CD14-positive monocyte (primary cell): ENCODE measurements around the gene KCNH3. TPM values are rescaled to one million over a fixed set of nuclear protein-coding genes. Genes with fewer than 3 reads are reported as not detected.

Experiments used
- DNase-seq, 3 donors: peaks; one replicate each; pipeline ENCODE4 v3.0.0-alpha.2; 2011 to 2022
- H2AFZ ChIP-seq: 2 replicates; pipeline ENCODE4 v1.6.0; 2012; ENCODE audit warnings: mild to moderate bottlenecking, low read depth, low read length, inconsistent platforms; ENCODE audit not compliant: insufficient read depth, poor library complexity, severe bottlenecking
- H3K27ac ChIP-seq, 2 donors: 1 replicate in 1 of 2; 2 replicates in 1 of 2; pipeline ENCODE4 v1.5.1; 2012 to 2013; ENCODE audit warnings: low read length in 2 of 2, control low read depth in 1 of 2, inconsistent platforms in 1 of 2, low read depth in 1 of 2, mild to moderate bottlenecking in 1 of 2
- H3K27me3 ChIP-seq, 2 donors: one replicate each; pipeline versions ENCODE4 v1.6.0 to v1.6.1; 2011 to 2013; ENCODE audit warnings: low read length in 2 of 2; ENCODE audit not compliant: control insufficient read depth in 2 of 2, insufficient read depth in 2 of 2
- H3K36me3 ChIP-seq, 2 donors: replicated peaks in 1 of 2; 1 replicate in 1 of 2; 2 replicates in 1 of 2; pipeline versions ENCODE4 v1.5.1 to v1.6.1; 2012 to 2013; ENCODE audit warnings: low read length in 2 of 2, control low read depth in 1 of 2, inconsistent platforms in 1 of 2, mild to moderate bottlenecking in 1 of 2; ENCODE audit not compliant: insufficient read depth in 2 of 2, control insufficient read depth in 1 of 2
- H3K4me1 ChIP-seq, 2 donors: 1 replicate in 1 of 2; 2 replicates in 1 of 2; pipeline versions ENCODE4 v1.5.1 to v1.6.1; 2012 to 2013; ENCODE audit warnings: low read length in 2 of 2, control low read depth in 1 of 2, inconsistent platforms in 1 of 2, mild to moderate bottlenecking in 1 of 2, moderate library complexity in 1 of 2; ENCODE audit not compliant: insufficient read depth in 2 of 2, control insufficient read depth in 1 of 2
- H3K4me2 ChIP-seq: replicated peaks from 2 replicates; pipeline ENCODE3; 2012; ENCODE audit warnings: low read length, moderate library complexity, mild to moderate bottlenecking; ENCODE audit not compliant: poor library complexity, severe bottlenecking; ENCODE audit errors: extremely low read depth
- H3K4me3 ChIP-seq, 3 experiments: fragments of 200-600 bp in 1 of 3; sonication (generic) in 1 of 3; replicated peaks in 1 of 3; 1 replicate in 2 of 3; 2 replicates in 1 of 3; pipeline ENCODE4 v1.5.1; 2011 to 2013; ENCODE audit warnings: low read length in 3 of 3, mild to moderate bottlenecking in 3 of 3, control low read depth in 2 of 3, low read depth in 2 of 3, inconsistent platforms in 1 of 3, moderate library complexity in 1 of 3
- H3K79me2 ChIP-seq: 2 replicates; pipeline ENCODE4 v1.6.0; 2012; ENCODE audit warnings: mild to moderate bottlenecking, control low read depth, inconsistent platforms, low read length, moderate library complexity; ENCODE audit not compliant: insufficient read depth
- H3K9ac ChIP-seq: 2 replicates; pipeline ENCODE4 v1.6.0; 2017; ENCODE audit warnings: low read length, mild to moderate bottlenecking; ENCODE audit not compliant: insufficient read depth, poor library complexity, severe bottlenecking
- H3K9me3 ChIP-seq, 2 donors: replicated peaks in 1 of 2; 1 replicate in 1 of 2; 2 replicates in 1 of 2; pipeline versions ENCODE4 v1.5.1 to v1.6.1; 2012 to 2013; ENCODE audit warnings: low read length in 2 of 2, control low read depth in 1 of 2; ENCODE audit not compliant: control insufficient read depth in 1 of 2, insufficient read depth in 1 of 2
- H4K20me1 ChIP-seq: 2 replicates; pipeline ENCODE4 v1.6.0; 2012; ENCODE audit warnings: mild to moderate bottlenecking, low read length, control low read depth, moderate library complexity; ENCODE audit not compliant: insufficient read depth
- H3K27ac Mint-ChIP-seq, 7 donors: one replicate each; pipeline ENCODE4 v1.8.0; 2020; ENCODE audit warnings: mild to moderate bottlenecking in 7 of 7, mixed read lengths in 7 of 7, moderate library complexity in 6 of 7, inconsistent platforms in 2 of 7
- H3K27me3 Mint-ChIP-seq, 3 donors: one replicate each; pipeline ENCODE4 v1.8.0; 2021 to 2022; ENCODE audit warnings: low read depth in 3 of 3, mild to moderate bottlenecking in 3 of 3, mixed read lengths in 3 of 3, moderate library complexity in 3 of 3, inconsistent platforms in 1 of 3
- H3K36me3 Mint-ChIP-seq, 2 donors: one replicate each; pipeline ENCODE4 v1.8.0; 2020; ENCODE audit warnings: mixed read lengths in 2 of 2, inconsistent platforms in 1 of 2, mild to moderate bottlenecking in 1 of 2
- H3K4me1 Mint-ChIP-seq: one replicate; pipeline ENCODE4 v1.8.0; 2020; ENCODE audit warnings: mild to moderate bottlenecking, mixed read lengths
- H3K4me3 Mint-ChIP-seq, 2 donors: one replicate each; pipeline ENCODE4 v1.8.0; 2020; ENCODE audit warnings: mild to moderate bottlenecking in 2 of 2, mixed read lengths in 2 of 2, moderate library complexity in 1 of 2
- H3K9me3 Mint-ChIP-seq, 7 donors: one replicate each; pipeline ENCODE4 v1.8.0; 2020 to 2022; ENCODE audit warnings: mixed read lengths in 7 of 7, mild to moderate bottlenecking in 6 of 7, moderate library complexity in 6 of 7, inconsistent platforms in 2 of 7
- WGBS: methylation state at CpG from one replicate; pipeline ENCODE4 v1.1.5; 2013; ENCODE audit warnings: missing lambda C conversion rate; ENCODE audit not compliant: insufficient coverage; 5-methylcytosine and 5-hydroxymethylcytosine counted together
- intact Hi-C, 2 donors: fragments of 100-400 bp; cut with micrococcal nuclease; formaldehyde crosslinking; loops; one replicate each; pipeline versions ENCODE4 v1.15.0 to v1.15.1; 2023
- polyA plus RNA-seq, 3 donors: library from polyadenylated mRNA; depleted of rRNA in 1 of 3; unstranded in 2 of 3; stranded (reverse) in 1 of 3; fragments of 300-500 nt in 2 of 3; fragments of >200 nt in 1 of 3; fragmentation: Illumina TruSeq in 2 of 3; gene quantifications; 1 replicate in 2 of 3; 2 replicates in 1 of 3; pipeline ENCODE4 v1.2.3, GENCODE V29; 2012 to 2021
- TF ChIP-seq, protein P1 (sequence below): fragments of 200-600 bp; IDR thresholded peaks from one replicate; pipeline ENCODE4 v1.8.0; 2022; ENCODE audit warnings: antibody characterized with exemption, mild to moderate bottlenecking

The KCNH3 gene
- polyA plus RNA-seq, 3 donors: 1.3 to 18.2 (median 3.3) TPM

DNA sequence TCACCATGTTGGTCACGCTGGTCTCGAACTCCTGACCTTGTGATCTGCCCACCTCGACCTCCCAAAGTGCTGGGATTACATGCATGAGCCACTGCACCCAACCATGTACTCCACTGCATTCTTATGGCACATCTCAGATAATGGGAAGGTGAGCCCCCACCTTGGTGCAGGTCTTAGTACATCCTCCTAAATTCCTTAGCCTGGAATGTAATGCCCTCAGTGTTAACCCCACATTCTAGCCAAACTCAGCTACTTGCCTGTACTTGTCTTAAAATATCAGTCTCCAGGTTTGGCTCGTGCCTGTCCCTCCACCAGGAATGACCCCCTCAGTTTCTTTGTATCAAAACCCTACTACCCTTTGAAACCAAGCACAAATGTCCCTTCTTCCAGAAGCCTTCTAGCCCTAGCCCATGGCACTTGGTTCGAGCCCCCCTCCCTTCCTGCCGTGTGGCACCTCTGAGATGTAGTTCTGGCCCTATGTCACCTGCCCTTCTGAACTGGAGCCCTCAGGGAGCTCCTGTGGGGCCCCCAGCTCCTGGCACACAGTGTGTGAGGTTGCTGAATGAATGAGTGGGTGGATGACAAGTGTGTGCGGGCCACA is 8.4 kb downstream of the KCNH3 start:
- Mint-ChIP-seq H3K27me3 (peaks cover 69 to 87% (median 69%) of the 10 kb centered on the region in 3 donors), H3K36me3 (peaks cover 0 to 7% of the 10 kb centered on the region in 2 donors), H3K4me1 (peaks cover 10% of the 10 kb centered on the region), H3K27ac (peak overlapping the region in 1 of 7 donors; percentile 12), H3K9me3 (peaks cover 0 to 4% (median 1%) of the 10 kb centered on the region in 7 donors), H3K4me3 (no peak overlapping the region)
- Histone ChIP-seq H3K4me2 (no peak overlapping the region), H3K4me1 (peaks cover 11 to 12% of the 10 kb centered on the region in 2 donors), H3K9me3 (no peaks in the 10 kb centered on the region), H3K79me2 (no peaks in the 10 kb centered on the region), H3K36me3 (no peaks in the 10 kb centered on the region), H3K27me3 (peaks cover 4 to 65% of the 10 kb centered on the region in 2 donors), H3K9ac (no peak overlapping the region), H3K4me3 (no peak overlapping the region), H3K27ac (no peak overlapping the region), H4K20me1 (no peaks in the 10 kb centered on the region), H2AFZ (no peak overlapping the region)
- 100% methylated on average over 3 of the region's 7 CpGs for WGBS
- intact Hi-C loops: no loop called here
- no peak for DNase-seq
- TF ChIP-seq, protein P1, sequence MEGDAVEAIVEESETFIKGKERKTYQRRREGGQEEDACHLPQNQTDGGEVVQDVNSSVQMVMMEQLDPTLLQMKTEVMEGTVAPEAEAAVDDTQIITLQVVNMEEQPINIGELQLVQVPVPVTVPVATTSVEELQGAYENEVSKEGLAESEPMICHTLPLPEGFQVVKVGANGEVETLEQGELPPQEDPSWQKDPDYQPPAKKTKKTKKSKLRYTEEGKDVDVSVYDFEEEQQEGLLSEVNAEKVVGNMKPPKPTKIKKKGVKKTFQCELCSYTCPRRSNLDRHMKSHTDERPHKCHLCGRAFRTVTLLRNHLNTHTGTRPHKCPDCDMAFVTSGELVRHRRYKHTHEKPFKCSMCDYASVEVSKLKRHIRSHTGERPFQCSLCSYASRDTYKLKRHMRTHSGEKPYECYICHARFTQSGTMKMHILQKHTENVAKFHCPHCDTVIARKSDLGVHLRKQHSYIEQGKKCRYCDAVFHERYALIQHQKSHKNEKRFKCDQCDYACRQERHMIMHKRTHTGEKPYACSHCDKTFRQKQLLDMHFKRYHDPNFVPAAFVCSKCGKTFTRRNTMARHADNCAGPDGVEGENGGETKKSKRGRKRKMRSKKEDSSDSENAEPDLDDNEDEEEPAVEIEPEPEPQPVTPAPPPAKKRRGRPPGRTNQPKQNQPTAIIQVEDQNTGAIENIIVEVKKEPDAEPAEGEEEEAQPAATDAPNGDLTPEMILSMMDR: no peak

DNA sequence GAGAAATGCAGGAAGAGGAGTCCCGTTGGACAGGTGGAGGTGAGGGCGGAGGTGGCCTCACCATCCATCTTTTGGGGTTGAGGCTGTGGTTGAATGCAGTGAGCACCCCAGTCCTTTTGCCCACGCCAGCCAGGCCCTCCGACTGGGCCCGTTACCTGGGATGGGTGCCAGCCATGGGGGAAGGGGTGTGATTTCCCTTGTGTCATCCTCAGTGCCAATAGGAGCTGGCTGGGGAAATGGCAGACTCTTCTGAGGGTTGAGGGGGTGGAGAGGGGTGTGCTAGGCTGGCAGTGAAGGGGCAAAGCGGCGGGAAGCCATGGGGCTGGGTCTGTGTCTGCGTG is 9.6 kb downstream of the KCNH3 start:
- WGBS: 33% methylated on average over 8 of the region's 8 CpGs
- no peak overlapping the region for H3K27ac ChIP-seq
- peaks cover 4 to 57% of the 10 kb centered on the region in 2 donors for H3K27me3 ChIP-seq
- peak overlapping the region; percentile 70 for H3K4me2 ChIP-seq
- no peaks in the 10 kb centered on the region for H4K20me1 ChIP-seq
- H3K27ac Mint-ChIP-seq: no peak overlapping the region
- H3K36me3 ChIP-seq: no peaks in the 10 kb centered on the region
- H3K9me3 ChIP-seq: no peaks in the 10 kb centered on the region
- TF ChIP-seq, protein P1: no peak
- H2AFZ ChIP-seq: peak overlapping the region; percentile 77
- H3K36me3 Mint-ChIP-seq: peaks cover 0 to 7% of the 10 kb centered on the region in 2 donors
- H3K4me3 ChIP-seq: peak overlapping the region in 2 of 3 experiments; percentile 16 to 65
- peaks cover 65 to 82% (median 67%) of the 10 kb centered on the region in 3 donors for H3K27me3 Mint-ChIP-seq
- H3K4me1 Mint-ChIP-seq: peaks cover 12% of the 10 kb centered on the region
- peak overlapping the region; percentile 36 for H3K9ac ChIP-seq
- DNase-seq: no peak
- intact Hi-C loops: no loop called here
- no peaks in the 10 kb centered on the region for H3K79me2 ChIP-seq
- H3K4me1 ChIP-seq: peaks cover 11 to 12% of the 10 kb centered on the region in 2 donors
- peak overlapping the region; percentile 70 to 92 for H3K4me3 Mint-ChIP-seq
- H3K9me3 Mint-ChIP-seq: peaks cover 0 to 4% (median 1%) of the 10 kb centered on the region in 7 donors
